CD14-positive monocyte (primary cell): ENCODE data around the gene EIPR1. TPM values are rescaled to one million over a fixed set of nuclear protein-coding genes. Genes with fewer than 3 reads are reported as not detected.

Experiments used
- DNase-seq, 3 donors: peaks; one replicate each; pipeline ENCODE4 v3.0.0-alpha.2; 2011 to 2022
- H2AFZ ChIP-seq: 2 replicates; pipeline ENCODE4 v1.6.0; 2012; ENCODE audit warnings: mild to moderate bottlenecking, low read depth, low read length, inconsistent platforms; ENCODE audit not compliant: insufficient read depth, poor library complexity, severe bottlenecking
- H3K27ac ChIP-seq, 2 donors: 1 replicate in 1 of 2; 2 replicates in 1 of 2; pipeline ENCODE4 v1.5.1; 2012 to 2013; ENCODE audit warnings: low read length in 2 of 2, control low read depth in 1 of 2, inconsistent platforms in 1 of 2, low read depth in 1 of 2, mild to moderate bottlenecking in 1 of 2
- H3K27me3 ChIP-seq, 2 donors: one replicate each; pipeline versions ENCODE4 v1.6.0 to v1.6.1; 2011 to 2013; ENCODE audit warnings: low read length in 2 of 2; ENCODE audit not compliant: control insufficient read depth in 2 of 2, insufficient read depth in 2 of 2
- H3K36me3 ChIP-seq, 2 donors: replicated peaks in 1 of 2; 1 replicate in 1 of 2; 2 replicates in 1 of 2; pipeline versions ENCODE4 v1.5.1 to v1.6.1; 2012 to 2013; ENCODE audit warnings: low read length in 2 of 2, control low read depth in 1 of 2, inconsistent platforms in 1 of 2, mild to moderate bottlenecking in 1 of 2; ENCODE audit not compliant: insufficient read depth in 2 of 2, control insufficient read depth in 1 of 2
- H3K4me1 ChIP-seq, 2 donors: 1 replicate in 1 of 2; 2 replicates in 1 of 2; pipeline versions ENCODE4 v1.5.1 to v1.6.1; 2012 to 2013; ENCODE audit warnings: low read length in 2 of 2, control low read depth in 1 of 2, inconsistent platforms in 1 of 2, mild to moderate bottlenecking in 1 of 2, moderate library complexity in 1 of 2; ENCODE audit not compliant: insufficient read depth in 2 of 2, control insufficient read depth in 1 of 2
- H3K4me2 ChIP-seq: replicated peaks from 2 replicates; pipeline ENCODE3; 2012; ENCODE audit warnings: low read length, moderate library complexity, mild to moderate bottlenecking; ENCODE audit not compliant: poor library complexity, severe bottlenecking; ENCODE audit errors: extremely low read depth
- H3K4me3 ChIP-seq, 3 experiments: fragments of 200-600 bp in 1 of 3; sonication (generic) in 1 of 3; replicated peaks in 1 of 3; 1 replicate in 2 of 3; 2 replicates in 1 of 3; pipeline ENCODE4 v1.5.1; 2011 to 2013; ENCODE audit warnings: low read length in 3 of 3, mild to moderate bottlenecking in 3 of 3, control low read depth in 2 of 3, low read depth in 2 of 3, inconsistent platforms in 1 of 3, moderate library complexity in 1 of 3
- H3K79me2 ChIP-seq: 2 replicates; pipeline ENCODE4 v1.6.0; 2012; ENCODE audit warnings: mild to moderate bottlenecking, control low read depth, inconsistent platforms, low read length, moderate library complexity; ENCODE audit not compliant: insufficient read depth
- H3K9ac ChIP-seq: 2 replicates; pipeline ENCODE4 v1.6.0; 2017; ENCODE audit warnings: low read length, mild to moderate bottlenecking; ENCODE audit not compliant: insufficient read depth, poor library complexity, severe bottlenecking
- H3K9me3 ChIP-seq, 2 donors: replicated peaks in 1 of 2; 1 replicate in 1 of 2; 2 replicates in 1 of 2; pipeline versions ENCODE4 v1.5.1 to v1.6.1; 2012 to 2013; ENCODE audit warnings: low read length in 2 of 2, control low read depth in 1 of 2; ENCODE audit not compliant: control insufficient read depth in 1 of 2, insufficient read depth in 1 of 2
- H4K20me1 ChIP-seq: 2 replicates; pipeline ENCODE4 v1.6.0; 2012; ENCODE audit warnings: mild to moderate bottlenecking, low read length, control low read depth, moderate library complexity; ENCODE audit not compliant: insufficient read depth
- H3K27ac Mint-ChIP-seq, 7 donors: one replicate each; pipeline ENCODE4 v1.8.0; 2020; ENCODE audit warnings: mild to moderate bottlenecking in 7 of 7, mixed read lengths in 7 of 7, moderate library complexity in 6 of 7, inconsistent platforms in 2 of 7
- H3K27me3 Mint-ChIP-seq, 3 donors: one replicate each; pipeline ENCODE4 v1.8.0; 2021 to 2022; ENCODE audit warnings: low read depth in 3 of 3, mild to moderate bottlenecking in 3 of 3, mixed read lengths in 3 of 3, moderate library complexity in 3 of 3, inconsistent platforms in 1 of 3
- H3K36me3 Mint-ChIP-seq, 2 donors: one replicate each; pipeline ENCODE4 v1.8.0; 2020; ENCODE audit warnings: mixed read lengths in 2 of 2, inconsistent platforms in 1 of 2, mild to moderate bottlenecking in 1 of 2
- H3K4me1 Mint-ChIP-seq: one replicate; pipeline ENCODE4 v1.8.0; 2020; ENCODE audit warnings: mild to moderate bottlenecking, mixed read lengths
- H3K4me3 Mint-ChIP-seq, 2 donors: one replicate each; pipeline ENCODE4 v1.8.0; 2020; ENCODE audit warnings: mild to moderate bottlenecking in 2 of 2, mixed read lengths in 2 of 2, moderate library complexity in 1 of 2
- H3K9me3 Mint-ChIP-seq, 7 donors: one replicate each; pipeline ENCODE4 v1.8.0; 2020 to 2022; ENCODE audit warnings: mixed read lengths in 7 of 7, mild to moderate bottlenecking in 6 of 7, moderate library complexity in 6 of 7, inconsistent platforms in 2 of 7
- WGBS: methylation state at CpG from one replicate; pipeline ENCODE4 v1.1.5; 2013; ENCODE audit warnings: missing lambda C conversion rate; ENCODE audit not compliant: insufficient coverage; 5-methylcytosine and 5-hydroxymethylcytosine counted together
- intact Hi-C, 2 donors: fragments of 100-400 bp; cut with micrococcal nuclease; formaldehyde crosslinking; loops; one replicate each; pipeline versions ENCODE4 v1.15.0 to v1.15.1; 2023
- polyA plus RNA-seq, 3 donors: library from polyadenylated mRNA; depleted of rRNA in 1 of 3; unstranded in 2 of 3; stranded (reverse) in 1 of 3; fragments of 300-500 nt in 2 of 3; fragments of >200 nt in 1 of 3; fragmentation: Illumina TruSeq in 2 of 3; gene quantifications; 1 replicate in 2 of 3; 2 replicates in 1 of 3; pipeline ENCODE4 v1.2.3, GENCODE V29; 2012 to 2021
- TF ChIP-seq, protein P1 (sequence below): fragments of 200-600 bp; IDR thresholded peaks from one replicate; pipeline ENCODE4 v1.8.0; 2022; ENCODE audit warnings: antibody characterized with exemption, mild to moderate bottlenecking

The EIPR1 gene
- polyA plus RNA-seq, 3 donors = 19.0 to 22.4 (median 20.8) TPM

DNA sequence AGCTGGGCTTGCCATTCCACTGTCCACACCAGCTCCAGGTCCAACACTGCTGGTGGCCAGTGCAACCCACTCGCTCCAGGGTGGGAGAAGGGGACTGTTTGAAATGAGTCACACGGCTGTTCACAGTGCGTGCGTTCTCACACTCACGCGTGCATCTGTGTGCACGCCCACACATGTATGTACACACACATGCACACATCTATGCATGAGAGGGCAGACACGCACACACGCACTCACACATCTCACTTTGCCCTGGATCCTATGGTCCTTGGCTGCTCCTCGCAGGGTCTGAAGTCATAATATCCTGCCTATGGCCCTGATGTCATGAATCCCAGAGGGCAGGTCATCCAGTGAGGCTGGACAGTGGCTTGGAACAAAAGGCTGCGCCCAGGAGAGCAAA, 182.8 kb downstream of the EIPR1 start:
- Histone ChIP-seq H3K9me3 (no peaks in the 10 kb centered on the region), H3K27ac (no peak overlapping the region), H3K9ac (no peak overlapping the region), H2AFZ (no peak overlapping the region), H3K4me2 (no peak overlapping the region), H3K4me1 (peaks cover 14 to 18% of the 10 kb centered on the region in 2 donors), H4K20me1 (no peaks in the 10 kb centered on the region), H3K27me3 (no peaks in the 10 kb centered on the region), H3K4me3 (no peak overlapping the region), H3K79me2 (no peaks in the 10 kb centered on the region), H3K36me3 (peaks cover 19 to 48% of the 10 kb centered on the region in 2 donors)
- peaks cover 0 to 3% (median 0%) of the 10 kb centered on the region in 7 donors for H3K9me3 Mint-ChIP-seq
- TF ChIP-seq, protein P1, sequence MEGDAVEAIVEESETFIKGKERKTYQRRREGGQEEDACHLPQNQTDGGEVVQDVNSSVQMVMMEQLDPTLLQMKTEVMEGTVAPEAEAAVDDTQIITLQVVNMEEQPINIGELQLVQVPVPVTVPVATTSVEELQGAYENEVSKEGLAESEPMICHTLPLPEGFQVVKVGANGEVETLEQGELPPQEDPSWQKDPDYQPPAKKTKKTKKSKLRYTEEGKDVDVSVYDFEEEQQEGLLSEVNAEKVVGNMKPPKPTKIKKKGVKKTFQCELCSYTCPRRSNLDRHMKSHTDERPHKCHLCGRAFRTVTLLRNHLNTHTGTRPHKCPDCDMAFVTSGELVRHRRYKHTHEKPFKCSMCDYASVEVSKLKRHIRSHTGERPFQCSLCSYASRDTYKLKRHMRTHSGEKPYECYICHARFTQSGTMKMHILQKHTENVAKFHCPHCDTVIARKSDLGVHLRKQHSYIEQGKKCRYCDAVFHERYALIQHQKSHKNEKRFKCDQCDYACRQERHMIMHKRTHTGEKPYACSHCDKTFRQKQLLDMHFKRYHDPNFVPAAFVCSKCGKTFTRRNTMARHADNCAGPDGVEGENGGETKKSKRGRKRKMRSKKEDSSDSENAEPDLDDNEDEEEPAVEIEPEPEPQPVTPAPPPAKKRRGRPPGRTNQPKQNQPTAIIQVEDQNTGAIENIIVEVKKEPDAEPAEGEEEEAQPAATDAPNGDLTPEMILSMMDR = no peak
- 97% methylated on average over 4 of the region's 11 CpGs for WGBS
- no peak for DNase-seq
- H3K4me3 Mint-ChIP-seq = no peak overlapping the region
- intact Hi-C loops = no loop called here
- peaks cover 55 to 58% of the 10 kb centered on the region in 2 donors for H3K36me3 Mint-ChIP-seq
- H3K27me3 Mint-ChIP-seq = peaks cover 0 to 2% (median 0%) of the 10 kb centered on the region in 3 donors
- peaks cover 22% of the 10 kb centered on the region for H3K4me1 Mint-ChIP-seq
- peak overlapping the region in 2 of 7 donors; percentile 9 to 35 for H3K27ac Mint-ChIP-seq

DNA sequence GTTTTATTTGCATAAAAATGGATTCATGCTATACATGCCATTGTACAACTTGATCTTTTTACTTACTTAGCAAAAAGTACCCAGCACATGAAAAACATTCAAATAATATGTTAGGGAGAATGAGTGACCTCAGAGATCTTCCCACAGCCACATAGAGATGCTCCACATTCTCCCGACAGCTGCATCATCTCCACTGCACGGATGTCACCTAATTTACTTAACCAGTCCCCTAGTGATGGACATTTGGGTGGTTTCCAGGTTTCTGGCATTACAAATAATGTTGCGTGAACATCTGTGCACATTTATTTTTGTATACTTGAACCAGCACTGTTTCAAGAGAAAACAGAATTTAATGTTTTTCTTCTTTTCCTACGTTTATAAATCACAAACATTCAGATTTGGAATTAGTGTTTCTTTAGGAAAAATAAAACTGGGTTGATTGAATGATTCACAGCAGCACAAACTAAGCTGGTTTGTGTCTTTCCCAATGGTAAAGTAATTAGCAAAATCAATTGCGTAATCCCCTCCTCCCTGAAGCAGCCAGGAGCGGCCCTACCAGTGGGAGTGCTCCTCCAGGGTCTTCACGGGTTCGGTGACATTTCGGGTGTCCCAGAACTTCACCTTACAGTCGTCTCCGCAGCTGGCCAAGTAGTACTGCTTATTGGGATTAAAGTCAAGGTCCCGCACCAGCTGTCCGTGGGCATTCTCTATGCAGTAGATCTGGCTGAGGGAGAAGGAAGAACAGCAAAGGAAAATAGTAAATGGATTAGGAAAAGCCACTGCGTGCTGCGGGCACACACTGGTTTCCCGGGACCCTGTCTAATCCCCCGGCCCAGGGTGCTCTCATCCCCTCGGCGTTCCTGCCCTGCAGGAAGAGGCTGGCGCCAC, 183.9 kb downstream of the EIPR1 start:
- H3K9ac ChIP-seq = no peak overlapping the region
- H3K27ac ChIP-seq = no peak overlapping the region
- H3K27me3 ChIP-seq = no peaks in the 10 kb centered on the region
- Mint-ChIP-seq H3K27ac (peak overlapping the region in 1 of 7 donors; percentile 3), H3K36me3 (peaks cover 60 to 63% of the 10 kb centered on the region in 2 donors), H3K4me1 (peaks cover 22% of the 10 kb centered on the region), H3K9me3 (no peaks in the 10 kb centered on the region), H3K4me3 (no peak overlapping the region), H3K27me3 (peaks cover 0 to 1% (median 0%) of the 10 kb centered on the region in 3 donors)
- H3K79me2 ChIP-seq = no peaks in the 10 kb centered on the region
- no peaks in the 10 kb centered on the region for H3K9me3 ChIP-seq
- TF ChIP-seq, protein P1 = no peak
- H3K4me1 ChIP-seq = peaks cover 14 to 18% of the 10 kb centered on the region in 2 donors
- H2AFZ ChIP-seq = no peak overlapping the region
- H4K20me1 ChIP-seq = no peaks in the 10 kb centered on the region
- WGBS = 74% methylated on average over 6 of the region's 20 CpGs
- H3K36me3 ChIP-seq = peaks cover 23 to 59% of the 10 kb centered on the region in 2 donors
- no peak overlapping the region for H3K4me3 ChIP-seq
- no peak for DNase-seq
- no peak overlapping the region for H3K4me2 ChIP-seq
- intact Hi-C loops = no loop called here
